ENCODE data around the gene PLEKHM3. TPM values are rescaled to one million over a fixed set of nuclear protein-coding genes. Genes with fewer than 3 reads are reported as not detected.
A peak's percentile ranks its signal among the peaks of the same experiment; 100 is the strongest.

The PLEKHM3 gene
- total RNA-seq, 4 donors from 2014 or later = 19.1 to 26.5 (median 24.0) TPM

GRCh38 chr2:207871506-207871905 is 153.8 kb downstream of the PLEKHM3 start:
- Histone ChIP-seq H3K27me3 (no peaks in the 10 kb centered on the region), H3K4me1 (peaks cover 0 to 25% (median 12%) of the 10 kb centered on the region in 4 donors), H3K9me3 (no peaks in the 10 kb centered on the region), H3K27ac (no peak overlapping the region), H3K36me3 (no peaks in the 10 kb centered on the region), H3K4me3 (no peak overlapping the region)
- intact Hi-C loops (cut with DNase I; ENCODE audit: low total_unique reads) = no loop called here
- WGBS, 2 donors (ENCODE audit: low coverage in 1 of 2) = 97% methylated on average over 1 of the region's 1 CpG; no CpG with 5 or more reads in 1 of the 2 donors
- in situ Hi-C loops (cut with MboI; ENCODE audit: low pct_ligation_motif_present in 1 of 4, low pct_unique_long_range_greater_than_20kb in 1 of 4, low sequenced_read_pairs in 3 of 4) = no loop called here
- TF ChIP-seq POLR2AphosphoS5 (IDR thresholded peaks at IDR 0.05) (no peak), EP300 (IDR thresholded peaks at IDR 0.05; ENCODE audit: low read depth) (no peak), CTCF (IDR thresholded peaks at IDR 0.05) (no peak), POLR2A (IDR thresholded peaks at IDR 0.05) (no peak)
- DNase-seq = no peak

GRCh38 chr2:207870814-207871213 is 154.5 kb downstream of the PLEKHM3 start:
- WGBS, 2 donors (ENCODE audit: low coverage in 1 of 2) = 95% methylated on average over 4 of the region's 4 CpGs
- H3K36me3 ChIP-seq = no peaks in the 10 kb centered on the region
- in situ Hi-C loops (cut with MboI; ENCODE audit: low pct_ligation_motif_present in 1 of 4, low pct_unique_long_range_greater_than_20kb in 1 of 4, low sequenced_read_pairs in 3 of 4) = no loop called here
- H3K27ac ChIP-seq = no peak overlapping the region
- H3K4me1 ChIP-seq = peaks cover 0 to 25% (median 12%) of the 10 kb centered on the region in 4 donors
- no peaks in the 10 kb centered on the region for H3K9me3 ChIP-seq
- no peak overlapping the region for H3K4me3 ChIP-seq
- DNase-seq = no peak
- TF ChIP-seq CTCF (IDR thresholded peaks at IDR 0.05) = no peak
- no peak for TF ChIP-seq POLR2A (IDR thresholded peaks at IDR 0.05)
- no peak for TF ChIP-seq POLR2AphosphoS5 (IDR thresholded peaks at IDR 0.05)
- TF ChIP-seq EP300 (IDR thresholded peaks at IDR 0.05; ENCODE audit: low read depth) = no peak
- no peaks in the 10 kb centered on the region for H3K27me3 ChIP-seq
- intact Hi-C loops (cut with DNase I; ENCODE audit: low total_unique reads) = no loop called here

- TF ChIP-seq POLR2A (IDR thresholded peaks at IDR 0.05) (no peak), CTCF (IDR thresholded peaks at IDR 0.05) (no peak), POLR2AphosphoS5 (IDR thresholded peaks at IDR 0.05) (no peak), EP300 (IDR thresholded peaks at IDR 0.05; ENCODE audit: low read depth) (no peak)
- in situ Hi-C loops (cut with MboI; ENCODE audit: low pct_ligation_motif_present in 1 of 4, low pct_unique_long_range_greater_than_20kb in 1 of 4, low sequenced_read_pairs in 3 of 4) (no loop called here), intact Hi-C loops (cut with DNase I; ENCODE audit: low total_unique reads) (no loop called here)
- peaks cover 0 to 23% (median 12%) of the 10 kb centered on the region in 4 donors for H3K4me1 ChIP-seq
- no peaks in the 10 kb centered on the region for H3K9me3 ChIP-seq
- no peaks in the 10 kb centered on the region for H3K27me3 ChIP-seq
- H3K36me3 ChIP-seq = no peaks in the 10 kb centered on the region
- WGBS, 2 donors (ENCODE audit: low coverage in 1 of 2) = 69 to 91% methylated on average over 6 to 7 of the region's 7 CpGs
- no peak for DNase-seq
- H3K4me3 ChIP-seq = no peak overlapping the region
- peak overlapping the region; percentile 9 to 58 (median 28) for H3K27ac ChIP-seq
These were observed 155.2 kb downstream of the PLEKHM3 start for GRCh38 chr2:207869784-207870778.

GRCh38 chr2:207868855-207869596 is 156.3 kb downstream of the PLEKHM3 start:
- TF ChIP-seq POLR2A (IDR thresholded peaks at IDR 0.05) = no peak
- TF ChIP-seq POLR2AphosphoS5 (IDR thresholded peaks at IDR 0.05) = peak in 1 of 3 donors; percentile 18
- in situ Hi-C loops (cut with MboI; ENCODE audit: low pct_ligation_motif_present in 1 of 4, low pct_unique_long_range_greater_than_20kb in 1 of 4, low sequenced_read_pairs in 3 of 4) = no loop called here
- Histone ChIP-seq H3K36me3 (no peaks in the 10 kb centered on the region), H3K9me3 (no peaks in the 10 kb centered on the region), H3K27ac (peak overlapping the region; percentile 9 to 58 (median 28)), H3K4me1 (peaks cover 0 to 22% (median 12%) of the 10 kb centered on the region in 4 donors), H3K4me3 (no peak overlapping the region), H3K27me3 (no peaks in the 10 kb centered on the region)
- WGBS, 2 donors (ENCODE audit: low coverage in 1 of 2) = 88 to 91% methylated on average over 3 to 5 of the region's 5 CpGs
- intact Hi-C loops (cut with DNase I; ENCODE audit: low total_unique reads) = no loop called here
- no peak for DNase-seq

All from transverse colon (tissue), 4 donors.